Activated T-helper 1 cell treated with anti-CD3 and anti-CD28 coated beads, Interleukin-12 subunit alpha, Interleukin-12 subunit beta, Interleukin-2, Interleukin-4 antibody, amounts not matched to agents 30 ng/mL and 10 ng/mL and 1 ng/mL, durations not matched to agents 14 hours and 24 hours and 36 hours (primary cell): ENCODE data around the gene OXT. TPM values are rescaled to one million over a fixed set of nuclear protein-coding genes. Genes with fewer than 3 reads are reported as not detected.
A peak's percentile ranks its signal among the peaks of the same experiment; 100 is the strongest.
"Not testable (repeated sequence)": the region's sequence is repeated elsewhere in the genome, so short reads cannot be mapped to it uniquely, and the experiment has no call there.

Source experiments
- DNase-seq: peaks from one replicate; pipeline ENCODE4 v3.0.0; 2021; ENCODE audit warnings: low spot score
- H3K27ac Mint-ChIP-seq: one replicate; pipeline ENCODE4 v1.8.0; 2021; ENCODE audit warnings: mild to moderate bottlenecking, mixed read lengths
- H3K27me3 Mint-ChIP-seq: one replicate; pipeline ENCODE4 v1.8.0; 2022; ENCODE audit warnings: mild to moderate bottlenecking, moderate library complexity, mixed read lengths; ENCODE audit not compliant: insufficient read depth
- H3K36me3 Mint-ChIP-seq: one replicate; pipeline ENCODE4 v1.8.0; 2021; ENCODE audit warnings: low read depth, mixed read lengths
- H3K4me1 Mint-ChIP-seq: one replicate; pipeline ENCODE4 v1.8.0; 2021; ENCODE audit warnings: low read depth, mixed read lengths
- H3K4me3 Mint-ChIP-seq: one replicate; pipeline ENCODE4 v1.8.0; 2021; ENCODE audit warnings: mild to moderate bottlenecking, moderate library complexity, mixed read lengths
- H3K9me3 Mint-ChIP-seq: one replicate; pipeline ENCODE4 v1.8.0; 2021; ENCODE audit warnings: mixed read lengths
- intact Hi-C: fragments of 100-400 bp; cut with micrococcal nuclease; formaldehyde crosslinking; loops from one replicate; pipeline ENCODE4 v1.15.1; 2024
- total RNA-seq: library from RNA; stranded (reverse); gene quantifications from 2 replicates; pipeline ENCODE4 v1.2.3, GENCODE V29; 2022

OXT gene
- total RNA-seq, 1 donor from 2014 or later, result not detected

GRCh38 chr20:3068075-3068474 lies 3.3 kb upstream of the OXT start:
- no peak overlapping the region for H3K4me3 Mint-ChIP-seq
- peaks cover 4% of the 10 kb centered on the region for H3K36me3 Mint-ChIP-seq
- no peak overlapping the region for H3K27ac Mint-ChIP-seq
- no peak for DNase-seq
- H3K4me1 Mint-ChIP-seq, result peaks cover 18% of the 10 kb centered on the region
- no peaks in the 10 kb centered on the region for H3K9me3 Mint-ChIP-seq
- intact Hi-C loops, result no loop called here
- H3K27me3 Mint-ChIP-seq, result peaks cover 6% of the 10 kb centered on the region

- Mint-ChIP-seq H3K27ac (no peak overlapping the region), H3K4me3 (no peak overlapping the region), H3K9me3 (no peaks in the 10 kb centered on the region), H3K36me3 (peaks cover 4% of the 10 kb centered on the region), H3K27me3 (peaks cover 3% of the 10 kb centered on the region), H3K4me1 (peaks cover 18% of the 10 kb centered on the region)
- intact Hi-C loops, result no loop called here
- DNase-seq, result no peak
Measured at GRCh38 chr20:3068986-3069900, 2.2 kb upstream of the OXT start.

GRCh38 chr20:3070725-3071124 lies 695 bp upstream of the OXT start:
- Mint-ChIP-seq H3K36me3 (peaks cover 4% of the 10 kb centered on the region), H3K27ac (peak overlapping the region; percentile 80), H3K4me3 (peak overlapping the region; percentile 84), H3K4me1 (peaks cover 31% of the 10 kb centered on the region), H3K27me3 (peaks cover 3% of the 10 kb centered on the region), H3K9me3 (no peaks in the 10 kb centered on the region)
- DNase-seq, result no peak
- intact Hi-C loops, result no loop called here

GRCh38 chr20:3071266-3071609 lies 182 bp upstream of the OXT start:
- Mint-ChIP-seq H3K27me3 (peaks cover 3% of the 10 kb centered on the region), H3K9me3 (no peaks in the 10 kb centered on the region), H3K36me3 (peaks cover 4% of the 10 kb centered on the region), H3K4me1 (peaks cover 31% of the 10 kb centered on the region), H3K27ac (no peak overlapping the region), H3K4me3 (peak overlapping the region; percentile 84)
- no peak for DNase-seq
- intact Hi-C loops, result no loop called here

- Mint-ChIP-seq H3K27me3 (peaks cover 6% of the 10 kb centered on the region), H3K36me3 (peaks cover 3% of the 10 kb centered on the region), H3K27ac (peak overlapping the region; percentile 56), H3K9me3 (peaks cover 2% of the 10 kb centered on the region), H3K4me1 (peaks cover 41% of the 10 kb centered on the region), H3K4me3 (peak overlapping the region; percentile 80)
- DNase-seq, result no peak
- intact Hi-C loops, result no loop called here
Measured at GRCh38 chr20:3072530-3073250, 1.3 kb downstream of the OXT start.

GRCh38 chr20:3073251-3073643 lies 1.8 kb downstream of the OXT start:
- Mint-ChIP-seq H3K4me1 (peaks cover 46% of the 10 kb centered on the region), H3K4me3 (peak overlapping the region; percentile 56)
- H3K36me3 Mint-ChIP-seq, H3K9me3 Mint-ChIP-seq, H3K27ac Mint-ChIP-seq, H3K27me3 Mint-ChIP-seq, DNase-seq, intact Hi-C loops: not testable (repeated sequence)

- DNase-seq, result no peak
- no peak overlapping the region for H3K4me3 Mint-ChIP-seq
- H3K36me3 Mint-ChIP-seq, result peaks cover 6% of the 10 kb centered on the region
- H3K4me1 Mint-ChIP-seq, result peaks cover 50% of the 10 kb centered on the region
- intact Hi-C loops, result no loop called here
- peaks cover 5% of the 10 kb centered on the region for H3K9me3 Mint-ChIP-seq
- H3K27ac Mint-ChIP-seq, result no peak overlapping the region
- peaks cover 15% of the 10 kb centered on the region for H3K27me3 Mint-ChIP-seq
Measured at GRCh38 chr20:3074812-3075211, 3.4 kb downstream of the OXT start.

- H3K36me3 Mint-ChIP-seq, H3K4me3 Mint-ChIP-seq, H3K9me3 Mint-ChIP-seq, H3K27ac Mint-ChIP-seq, intact Hi-C loops, DNase-seq: not testable (repeated sequence)
- Mint-ChIP-seq H3K4me1 (peaks cover 50% of the 10 kb centered on the region), H3K27me3 (peaks cover 20% of the 10 kb centered on the region)
Measured at GRCh38 chr20:3075315-3075714, 3.9 kb downstream of the OXT start.

- peak overlapping the region; percentile 56 for H3K27ac Mint-ChIP-seq
- intact Hi-C loops, result loop anchor here (1.0 kb wide), 1 partner anchor 24 kb away; no protein-coding TSS in a partner anchor
- H3K4me3 Mint-ChIP-seq, result no peak overlapping the region
- peaks cover 35% of the 10 kb centered on the region for H3K4me1 Mint-ChIP-seq
- peaks cover 4% of the 10 kb centered on the region for H3K36me3 Mint-ChIP-seq
- no peak for DNase-seq
- peaks cover 5% of the 10 kb centered on the region for H3K9me3 Mint-ChIP-seq
- H3K27me3 Mint-ChIP-seq, result peaks cover 37% of the 10 kb centered on the region
Measured at GRCh38 chr20:3077618-3078134, 6.3 kb downstream of the OXT start.

GRCh38 chr20:3080939-3081388 lies 9.5 kb downstream of the OXT start:
- no peak for DNase-seq
- Mint-ChIP-seq H3K27ac (no peak overlapping the region), H3K9me3 (peaks cover 5% of the 10 kb centered on the region), H3K4me1 (peaks cover 19% of the 10 kb centered on the region), H3K27me3 (peaks cover 58% of the 10 kb centered on the region), H3K36me3 (peaks cover 4% of the 10 kb centered on the region), H3K4me3 (no peak overlapping the region)
- intact Hi-C loops, result no loop called here

- H3K27ac Mint-ChIP-seq, result no peak overlapping the region
- peak overlapping the region; percentile 31 for H3K4me3 Mint-ChIP-seq
- peaks cover 4% of the 10 kb centered on the region for H3K36me3 Mint-ChIP-seq
- H3K4me1 Mint-ChIP-seq, result peaks cover 17% of the 10 kb centered on the region
- peaks cover 5% of the 10 kb centered on the region for H3K9me3 Mint-ChIP-seq
- intact Hi-C loops, result no loop called here
- DNase-seq, result no peak
- peaks cover 57% of the 10 kb centered on the region for H3K27me3 Mint-ChIP-seq
Measured at GRCh38 chr20:3081641-3082040, 10.2 kb downstream of the OXT start.

GRCh38 chr20:3082306-3082951 lies 11.0 kb downstream of the OXT start:
- Mint-ChIP-seq H3K27me3 (peaks cover 55% of the 10 kb centered on the region), H3K9me3 (peaks cover 5% of the 10 kb centered on the region), H3K4me1 (peaks cover 12% of the 10 kb centered on the region), H3K27ac (no peak overlapping the region), H3K4me3 (no peak overlapping the region), H3K36me3 (peaks cover 4% of the 10 kb centered on the region)
- intact Hi-C loops, result no loop called here
- DNase-seq, result no peak
